Endothelial cell of umbilical vein (primary cell): ENCODE data around the gene POLR1B. TPM values are rescaled to one million over a fixed set of nuclear protein-coding genes. Genes with fewer than 3 reads are reported as not detected.

Source experiments
- BruUV-seq: library from RNA; stranded (reverse); fragments of 400-500 nt; replicated peaks from 2 replicates; lab custom pipeline; 2021; lab: Mats Ljungman, UMichigan
- CTCF ChIA-PET: fragments of 300-600, 350-600 bp; sonication (Branson Sonifier 250); formaldehyde crosslinking; loops from one replicate; lab custom pipeline; 2021; ENCODE audit warnings: antibody characterized with exemption, inconsistent platforms; lab: Charles Lee
- POLR2A ChIA-PET: fragments of 300-600, 350-600 bp; sonication (Branson Sonifier 250); formaldehyde crosslinking; loops from one replicate; lab custom pipeline; 2021; ENCODE audit warnings: antibody characterized with exemption, inconsistent platforms; lab: Charles Lee
- DNase-seq: peaks from one replicate; pipeline ENCODE4 v3.0.0-alpha.2; 2011; ENCODE audit warnings: low read depth, low spot score
- FAIRE-seq: peaks from 2 replicates; lab custom pipeline; 2011; peaks lifted over from hg19 to GRCh38; lab: Jason Lieb, UNC
- H2AFZ ChIP-seq: 2 replicates; pipeline ENCODE4 v1.6.0; 2012; ENCODE audit warnings: low read depth, low read length, control low read depth, inconsistent platforms
- H3K27ac ChIP-seq: 2 replicates; pipeline ENCODE4 v1.5.1; 2011; ENCODE audit warnings: low read depth, mild to moderate bottlenecking, control low read depth, low read length, moderate library complexity; ENCODE audit not compliant: insufficient read depth
- H3K27me3 ChIP-seq, 2 experiments: 2 replicates each; pipeline versions ENCODE4 v1.6.0 to v1.6.1; 2011; ENCODE audit warnings: low read length in 2 of 2, mixed read lengths in 1 of 2; ENCODE audit not compliant: control insufficient read depth in 2 of 2, insufficient read depth in 2 of 2
- H3K36me3 ChIP-seq, 2 experiments: 2 replicates in 1 of 2; 3 replicates in 1 of 2; pipeline ENCODE4 v1.5.1; 2011; ENCODE audit warnings: low read length in 2 of 2, mild to moderate bottlenecking in 1 of 2, moderate library complexity in 1 of 2; ENCODE audit not compliant: control insufficient read depth in 2 of 2, insufficient read depth in 2 of 2; ENCODE audit errors: extremely low read depth in 1 of 2
- H3K4me1 ChIP-seq: 3 replicates; pipeline ENCODE4 v1.5.1; 2011; ENCODE audit warnings: mild to moderate bottlenecking, low read length; ENCODE audit not compliant: control insufficient read depth, insufficient read depth; ENCODE audit errors: extremely low read depth
- H3K4me2 ChIP-seq: 2 replicates; pipeline ENCODE4 v1.6.1; 2011; ENCODE audit warnings: low read length, control low read depth, mixed read lengths; ENCODE audit not compliant: insufficient read depth
- H3K4me3 ChIP-seq, 3 experiments: fragments of 200-600 bp in 1 of 3; sonication (generic), shearing (Covaris generic) in 1 of 3; replicated peaks in 1 of 3; 2 replicates each; pipeline ENCODE4 v1.5.1; 2011 to 2016; ENCODE audit warnings: control low read depth in 3 of 3, low read length in 3 of 3, mild to moderate bottlenecking in 2 of 3, inconsistent platforms in 1 of 3, low read depth in 1 of 3, moderate library complexity in 1 of 3; ENCODE audit not compliant: insufficient read depth in 1 of 3
- H3K79me2 ChIP-seq: 2 replicates; pipeline ENCODE4 v1.6.0; 2012; ENCODE audit warnings: low read length, inconsistent platforms; ENCODE audit not compliant: control insufficient read depth, insufficient read depth
- H3K9ac ChIP-seq: replicated peaks from 2 replicates; pipeline ENCODE3; 2011; ENCODE audit warnings: low read length, control low read depth; ENCODE audit not compliant: insufficient read depth; ENCODE audit errors: extremely low read depth
- H3K9me1 ChIP-seq: replicated peaks from 3 replicates; pipeline ENCODE4 v1.6.0; 2011; ENCODE audit warnings: mild to moderate bottlenecking, low read length; ENCODE audit not compliant: control insufficient read depth, insufficient read depth; ENCODE audit errors: extremely low read depth
- H3K9me3 ChIP-seq: replicated peaks from 2 replicates; pipeline ENCODE4 v1.5.1; 2012; ENCODE audit warnings: low read length, inconsistent platforms; ENCODE audit not compliant: control insufficient read depth, insufficient read depth
- H4K20me1 ChIP-seq: replicated peaks from 2 replicates; pipeline ENCODE3; 2011; ENCODE audit warnings: mild to moderate bottlenecking, low read length; ENCODE audit not compliant: control insufficient read depth, insufficient read depth; ENCODE audit errors: extremely low read depth
- EZH2 ChIP-seq: IDR thresholded peaks from 2 replicates; pipeline ENCODE4 v1.6.1; 2012; ENCODE audit warnings: borderline replicate concordance, low read depth, mild to moderate bottlenecking, moderate library complexity, low read length, inconsistent platforms; ENCODE audit not compliant: severe bottlenecking
- FOS ChIP-seq: IDR thresholded peaks from 2 replicates; pipeline ENCODE4 v1.6.1; 2011; ENCODE audit warnings: mild to moderate bottlenecking, low read length, moderate library complexity, borderline replicate concordance; ENCODE audit not compliant: insufficient read depth
- JUN ChIP-seq: IDR thresholded peaks from 2 replicates; pipeline ENCODE4 v1.6.1; 2011; ENCODE audit warnings: borderline replicate concordance, low read depth; ENCODE audit not compliant: insufficient read length, insufficient read depth
- MYC ChIP-seq: IDR thresholded peaks from one replicate; pipeline ENCODE4 v1.6.1; 2011; ENCODE audit warnings: mild to moderate bottlenecking, low read depth, low read length
- POLR2A ChIP-seq: IDR thresholded peaks from 2 replicates; pipeline ENCODE4 v1.6.1; 2012; ENCODE audit warnings: low read depth, mild to moderate bottlenecking, control low read depth, low read length
- POLR2AphosphoS5 ChIP-seq: IDR thresholded peaks from 2 replicates; pipeline ENCODE4 v1.6.1; 2012; ENCODE audit warnings: low read depth, mild to moderate bottlenecking, control low read depth, low read length, moderate library complexity; ENCODE audit not compliant: insufficient read depth
- dilution Hi-C: fragments of 300-500 bp; cut with MboI; formaldehyde crosslinking; loops from one replicate; pipeline ENCODE4 v1.15.0; 2019; ENCODE audit warnings: low sequenced_read_pairs; ENCODE audit not compliant: extremely low pct_ligation_motif_present
- intact Hi-C: fragments of 100-400 bp; cut with micrococcal nuclease; formaldehyde crosslinking; loops from one replicate; pipeline ENCODE4 v1.10.0; 2022
- polyA plus RNA-seq, 4 experiments: library from polyadenylated mRNA; depleted of rRNA in 3 of 4; stranded (reverse) in 3 of 4; unstranded in 1 of 4; fragments of >200 nt; gene quantifications; 2 replicates each; pipeline versions ENCODE4 v1.2.1 to v1.2.3, GENCODE V29; 2011 to 2012; ENCODE audit warnings: missing spikeins in 1 of 4
- total RNA-seq: library from RNA; stranded (reverse); gene quantifications from 2 replicates; pipeline ENCODE4 v1.2.3, GENCODE V29; 2021
- TF ChIP-seq, protein P1 (sequence below): IDR thresholded peaks from 2 replicates; pipeline ENCODE4 v1.6.1; 2011; ENCODE audit not compliant: insufficient read depth, insufficient read length
- TF ChIP-seq, protein P2 (sequence below), 2 donors: IDR thresholded peaks; 1 replicate in 1 of 2; 2 replicates in 1 of 2; pipeline ENCODE4 v1.5.1; 2011; ENCODE audit warnings: low read length in 2 of 2, mild to moderate bottlenecking in 2 of 2, moderate library complexity in 2 of 2, control low read depth in 1 of 2, inconsistent platforms in 1 of 2, low read depth in 1 of 2; ENCODE audit not compliant: insufficient read depth in 1 of 2; ENCODE audit errors: extremely low read depth in 1 of 2

The POLR1B gene
- total and polyA plus RNA-seq, 2 donors (not counting 3 experiments of a cell fraction or from before 2014, with no cell fraction given): 12.2 to 28.9 TPM

GRCh38 chr2:112541315-112542122 lies 746 bp upstream of the POLR1B start:
- TF ChIP-seq, protein P1, sequence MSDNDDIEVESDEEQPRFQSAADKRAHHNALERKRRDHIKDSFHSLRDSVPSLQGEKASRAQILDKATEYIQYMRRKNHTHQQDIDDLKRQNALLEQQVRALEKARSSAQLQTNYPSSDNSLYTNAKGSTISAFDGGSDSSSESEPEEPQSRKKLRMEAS: no peak
- TF ChIP-seq POLR2A (peak; percentile 46), JUN (no peak)
- ChIA-PET CTCF (no interaction called here), POLR2A (no interaction called here)
- DNase-seq (no peak), FAIRE-seq (peak; percentile 50)
- Histone ChIP-seq H3K9me1 (no peaks in the 10 kb centered on the region), H3K79me2 (peaks cover 37% of the 10 kb centered on the region), H3K9me3 (no peaks in the 10 kb centered on the region), H4K20me1 (no peaks in the 10 kb centered on the region), H3K27ac (peak overlapping the region; percentile 76), H3K27me3 (no peaks in the 10 kb centered on the region), H3K9ac (peak overlapping the region; percentile 79), H2AFZ (peak overlapping the region; percentile 92), H3K4me2 (peak overlapping the region; percentile 91), H3K36me3 (no peaks in the 10 kb centered on the region), H3K4me3 (peak overlapping the region; percentile 64 to 87 (median 82)), H3K4me1 (peaks cover 14% of the 10 kb centered on the region)
- intact Hi-C loops (no loop called here), dilution Hi-C loops (no loop called here)
- TSS peak; percentile 94 for BruUV-seq

DNA sequence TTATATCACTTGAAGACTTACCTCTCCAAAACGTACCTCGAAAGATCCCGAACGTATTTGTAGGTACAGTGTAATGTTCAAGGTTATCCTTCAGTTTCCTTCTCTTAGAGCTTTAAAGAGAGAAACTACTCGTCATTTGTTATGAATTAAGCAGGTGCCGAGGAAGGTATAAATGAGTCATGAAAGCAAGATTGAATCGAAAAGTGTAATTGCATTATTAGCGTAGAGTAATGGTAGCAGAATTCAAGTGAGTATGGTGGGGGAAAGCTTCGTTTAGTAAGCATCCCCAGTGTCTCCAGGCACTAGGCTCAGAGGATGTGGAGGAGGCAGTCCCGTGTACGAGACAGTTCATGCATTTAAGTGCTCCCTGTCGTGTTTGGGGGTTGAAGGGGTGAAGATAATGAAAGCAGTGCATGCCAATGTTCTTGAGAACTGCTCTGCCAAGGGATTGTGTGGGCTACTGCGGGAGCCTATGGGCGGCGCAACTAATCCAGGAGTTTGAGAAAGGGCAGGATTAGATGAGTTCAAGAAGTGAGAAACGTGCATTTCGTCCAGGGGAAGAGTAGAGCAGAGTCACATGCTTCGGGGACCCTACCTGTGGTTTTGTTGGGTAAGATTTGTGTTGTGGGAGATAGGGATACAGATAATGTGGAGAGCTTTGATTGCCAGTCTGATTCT lies 858 bp downstream of the POLR1B start:
- Histone ChIP-seq H3K36me3 (peaks cover 0 to 7% of the 10 kb centered on the region in 2 experiments), H3K27me3 (no peaks in the 10 kb centered on the region), H3K4me3 (peak overlapping the region; percentile 64 to 87 (median 82)), H3K9ac (peak overlapping the region; percentile 79), H3K4me1 (peaks cover 14% of the 10 kb centered on the region), H3K4me2 (peak overlapping the region; percentile 91), H3K27ac (peak overlapping the region; percentile 76), H3K9me3 (no peaks in the 10 kb centered on the region), H4K20me1 (no peaks in the 10 kb centered on the region), H3K9me1 (no peaks in the 10 kb centered on the region), H3K79me2 (peaks cover 37% of the 10 kb centered on the region), H2AFZ (peak overlapping the region; percentile 92)
- dilution Hi-C loops (no loop called here), intact Hi-C loops (loop anchor here (1.0 kb wide), 1 partner anchor 62 kb away; no protein-coding TSS in a partner anchor)
- FAIRE-seq (peak; percentile 52), DNase-seq (peak; percentile 54)
- POLR2A ChIA-PET: interaction anchor here (0.5 kb wide), 1 partner anchor 111 kb away, joined by 3 read pairs; no protein-coding TSS in a partner anchor
- CTCF ChIA-PET: interaction anchor here (0.7 to 1.7 kb wide), 6 partner anchors 9 to 655 kb away, joined by 3 to 4 read pairs (median 3); no protein-coding TSS in a partner anchor
- no TSS peak for BruUV-seq
- TF ChIP-seq MYC (no peak), POLR2A (no peak), EZH2 (no peak), POLR2AphosphoS5 (no peak), FOS (no peak), JUN (no peak)
- TF ChIP-seq, protein P2, sequence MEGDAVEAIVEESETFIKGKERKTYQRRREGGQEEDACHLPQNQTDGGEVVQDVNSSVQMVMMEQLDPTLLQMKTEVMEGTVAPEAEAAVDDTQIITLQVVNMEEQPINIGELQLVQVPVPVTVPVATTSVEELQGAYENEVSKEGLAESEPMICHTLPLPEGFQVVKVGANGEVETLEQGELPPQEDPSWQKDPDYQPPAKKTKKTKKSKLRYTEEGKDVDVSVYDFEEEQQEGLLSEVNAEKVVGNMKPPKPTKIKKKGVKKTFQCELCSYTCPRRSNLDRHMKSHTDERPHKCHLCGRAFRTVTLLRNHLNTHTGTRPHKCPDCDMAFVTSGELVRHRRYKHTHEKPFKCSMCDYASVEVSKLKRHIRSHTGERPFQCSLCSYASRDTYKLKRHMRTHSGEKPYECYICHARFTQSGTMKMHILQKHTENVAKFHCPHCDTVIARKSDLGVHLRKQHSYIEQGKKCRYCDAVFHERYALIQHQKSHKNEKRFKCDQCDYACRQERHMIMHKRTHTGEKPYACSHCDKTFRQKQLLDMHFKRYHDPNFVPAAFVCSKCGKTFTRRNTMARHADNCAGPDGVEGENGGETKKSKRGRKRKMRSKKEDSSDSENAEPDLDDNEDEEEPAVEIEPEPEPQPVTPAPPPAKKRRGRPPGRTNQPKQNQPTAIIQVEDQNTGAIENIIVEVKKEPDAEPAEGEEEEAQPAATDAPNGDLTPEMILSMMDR (IDR thresholded peaks at IDR 0.05; ENCODE audit: extremely low read depth in 1 of 2, insufficient read depth in 1 of 2, low read depth in 1 of 2, low read length in 2 of 2): no peak
